ENCODE measurements around the gene RPS6KA5.

Gene RPS6KA5

GRCh38 chr14:90811641-90812040, 248.8 kb downstream of the RPS6KA5 start:
- H2AK5ac ChIP-seq (ENCODE audit: low read length), result no peak overlapping the region
- no peak overlapping the region for H4K8ac ChIP-seq (ENCODE audit: low read depth, low read length)
- no peak overlapping the region for H2BK5ac ChIP-seq (ENCODE audit: low read depth, low read length, poor library complexity)
- H3K18ac ChIP-seq (ENCODE audit: low read length), result peak overlapping the region; percentile 33
- H3K9ac ChIP-seq (ENCODE audit: low read length), result no peak overlapping the region
- no peak overlapping the region for H2AFZ ChIP-seq (ENCODE audit: insufficient read depth, low read length, poor library complexity)
- WGBS (ENCODE audit: extremely low coverage, insufficient coverage, insufficient read length), result no CpG with 5 or more reads among the region's 10 CpGs
- peak overlapping the region; percentile 20 for H3K14ac ChIP-seq (ENCODE audit: low read length)
- H3K27me3 ChIP-seq (ENCODE audit: insufficient read depth, low read length), result no peaks in the 10 kb centered on the region
- H3K4me1 ChIP-seq (ENCODE audit: control insufficient read depth in 1 of 2, insufficient read depth in 2 of 2, low read length in 2 of 2), result peaks cover 27 to 40% of the 10 kb centered on the region in 2 experiments
- peaks cover 22% of the 10 kb centered on the region for H3K79me1 ChIP-seq (ENCODE audit: low read length)
- no peaks in the 10 kb centered on the region for H3K36me3 ChIP-seq (ENCODE audit: control insufficient read depth in 1 of 2, insufficient read depth in 2 of 2, low read length in 2 of 2)
- H3K4me2 ChIP-seq (ENCODE audit: low read length), result no peak overlapping the region
- no peak overlapping the region for H3K4me3 ChIP-seq (ENCODE audit: low read depth, low read length)
- peak overlapping the region; percentile 17 for H2BK12ac ChIP-seq (ENCODE audit: low read length)
- no peak overlapping the region for H4K91ac ChIP-seq (ENCODE audit: low read depth, low read length)
- no peak overlapping the region for H2BK120ac ChIP-seq (ENCODE audit: insufficient read depth, low read length, poor library complexity)
- peak overlapping the region; percentile 43 for H3K4ac ChIP-seq (ENCODE audit: low read depth, low read length)
- H4K12ac ChIP-seq (ENCODE audit: low read depth, low read length), result peak overlapping the region; percentile 43
- no peak overlapping the region for H3K23ac ChIP-seq (ENCODE audit: low read length)
- H3K9me3 ChIP-seq (ENCODE audit: insufficient read depth, low read depth, low read length), result no peaks in the 10 kb centered on the region
- no peak overlapping the region for H3K27ac ChIP-seq (ENCODE audit: low read depth, low read length)
- no peak for DNase-seq
- H3K79me2 ChIP-seq (ENCODE audit: control insufficient read depth, insufficient read depth, low read length, poor library complexity), result peaks cover 26% of the 10 kb centered on the region

- Histone ChIP-seq H3K27ac (ENCODE audit: low read depth, low read length) (no peak overlapping the region), H2BK12ac (ENCODE audit: low read length) (no peak overlapping the region), H3K9me3 (ENCODE audit: insufficient read depth, low read depth, low read length) (no peaks in the 10 kb centered on the region), H2AFZ (ENCODE audit: insufficient read depth, low read length, poor library complexity) (no peak overlapping the region), H2AK5ac (ENCODE audit: low read length) (no peak overlapping the region), H3K27me3 (ENCODE audit: insufficient read depth, low read length) (no peaks in the 10 kb centered on the region), H4K12ac (ENCODE audit: low read depth, low read length) (no peak overlapping the region), H4K91ac (ENCODE audit: low read depth, low read length) (peak overlapping the region; percentile 28), H2BK5ac (ENCODE audit: low read depth, low read length, poor library complexity) (no peak overlapping the region), H2BK120ac (ENCODE audit: insufficient read depth, low read length, poor library complexity) (no peak overlapping the region), H3K14ac (ENCODE audit: low read length) (no peak overlapping the region), H3K79me2 (ENCODE audit: control insufficient read depth, insufficient read depth, low read length, poor library complexity) (peaks cover 24% of the 10 kb centered on the region), H3K4ac (ENCODE audit: low read depth, low read length) (peak overlapping the region; percentile 9), H3K4me3 (ENCODE audit: low read depth, low read length) (no peak overlapping the region), H3K18ac (ENCODE audit: low read length) (peak overlapping the region; percentile 9), H3K36me3 (ENCODE audit: control insufficient read depth in 1 of 2, insufficient read depth in 2 of 2, low read length in 2 of 2) (no peaks in the 10 kb centered on the region), H3K79me1 (ENCODE audit: low read length) (peaks cover 19% of the 10 kb centered on the region), H3K9ac (ENCODE audit: low read length) (no peak overlapping the region), H3K23ac (ENCODE audit: low read length) (no peak overlapping the region), H3K4me1 (ENCODE audit: control insufficient read depth in 1 of 2, insufficient read depth in 2 of 2, low read length in 2 of 2) (peaks cover 31 to 42% of the 10 kb centered on the region in 2 experiments), H4K8ac (ENCODE audit: low read depth, low read length) (no peak overlapping the region), H3K4me2 (ENCODE audit: low read length) (no peak overlapping the region)
- DNase-seq, result no peak
- WGBS (ENCODE audit: extremely low coverage, insufficient coverage, insufficient read length), result no CpG with 5 or more reads among the region's 5 CpGs
Measured at GRCh38 chr14:90810806-90811205, 249.6 kb downstream of the RPS6KA5 start.

- H3K4ac ChIP-seq (ENCODE audit: low read depth, low read length), result peak overlapping the region; percentile 37
- H3K79me1 ChIP-seq (ENCODE audit: low read length), result peaks cover 19% of the 10 kb centered on the region
- no peak for DNase-seq
- no peak overlapping the region for H2BK5ac ChIP-seq (ENCODE audit: low read depth, low read length, poor library complexity)
- H2BK12ac ChIP-seq (ENCODE audit: low read length), result no peak overlapping the region
- H2AFZ ChIP-seq (ENCODE audit: insufficient read depth, low read length, poor library complexity), result no peak overlapping the region
- H3K27ac ChIP-seq (ENCODE audit: low read depth, low read length), result no peak overlapping the region
- H3K27me3 ChIP-seq (ENCODE audit: insufficient read depth, low read length), result no peaks in the 10 kb centered on the region
- no peak overlapping the region for H3K9ac ChIP-seq (ENCODE audit: low read length)
- H3K4me3 ChIP-seq (ENCODE audit: low read depth, low read length), result no peak overlapping the region
- no peak overlapping the region for H3K4me2 ChIP-seq (ENCODE audit: low read length)
- H3K4me1 ChIP-seq (ENCODE audit: control insufficient read depth in 1 of 2, insufficient read depth in 2 of 2, low read length in 2 of 2), result peaks cover 32 to 38% of the 10 kb centered on the region in 2 experiments
- peak overlapping the region; percentile 59 for H3K18ac ChIP-seq (ENCODE audit: low read length)
- WGBS (ENCODE audit: extremely low coverage, insufficient coverage, insufficient read length), result no CpG with 5 or more reads among the region's 7 CpGs
- H3K9me3 ChIP-seq (ENCODE audit: insufficient read depth, low read depth, low read length), result peaks cover 3% of the 10 kb centered on the region
- no peak overlapping the region for H3K23ac ChIP-seq (ENCODE audit: low read length)
- H4K12ac ChIP-seq (ENCODE audit: low read depth, low read length), result no peak overlapping the region
- H3K79me2 ChIP-seq (ENCODE audit: control insufficient read depth, insufficient read depth, low read length, poor library complexity), result peaks cover 19% of the 10 kb centered on the region
- H2AK5ac ChIP-seq (ENCODE audit: low read length), result no peak overlapping the region
- H3K36me3 ChIP-seq (ENCODE audit: control insufficient read depth in 1 of 2, insufficient read depth in 2 of 2, low read length in 2 of 2), result no peaks in the 10 kb centered on the region
- no peak overlapping the region for H4K8ac ChIP-seq (ENCODE audit: low read depth, low read length)
- no peak overlapping the region for H3K14ac ChIP-seq (ENCODE audit: low read length)
- no peak overlapping the region for H2BK120ac ChIP-seq (ENCODE audit: insufficient read depth, low read length, poor library complexity)
- H4K91ac ChIP-seq (ENCODE audit: low read depth, low read length), result no peak overlapping the region
Measured at GRCh38 chr14:90809530-90810312, 250.7 kb downstream of the RPS6KA5 start.

- no peak overlapping the region for H2AFZ ChIP-seq (ENCODE audit: insufficient read depth, low read length, poor library complexity)
- no peaks in the 10 kb centered on the region for H3K27me3 ChIP-seq (ENCODE audit: insufficient read depth, low read length)
- H4K12ac ChIP-seq (ENCODE audit: low read depth, low read length), result no peak overlapping the region
- peak in 1 of 2 donors; percentile 52 for DNase-seq
- H2AK5ac ChIP-seq (ENCODE audit: low read length), result no peak overlapping the region
- H3K14ac ChIP-seq (ENCODE audit: low read length), result no peak overlapping the region
- H4K8ac ChIP-seq (ENCODE audit: low read depth, low read length), result no peak overlapping the region
- peaks cover 24% of the 10 kb centered on the region for H3K79me2 ChIP-seq (ENCODE audit: control insufficient read depth, insufficient read depth, low read length, poor library complexity)
- H3K4me2 ChIP-seq (ENCODE audit: low read length), result no peak overlapping the region
- H3K4me3 ChIP-seq (ENCODE audit: low read depth, low read length), result no peak overlapping the region
- WGBS (ENCODE audit: extremely low coverage, insufficient coverage, insufficient read length), result no CpG with 5 or more reads among the region's 15 CpGs
- no peak overlapping the region for H2BK12ac ChIP-seq (ENCODE audit: low read length)
- no peak overlapping the region for H2BK5ac ChIP-seq (ENCODE audit: low read depth, low read length, poor library complexity)
- H3K9ac ChIP-seq (ENCODE audit: low read length), result no peak overlapping the region
- H2BK120ac ChIP-seq (ENCODE audit: insufficient read depth, low read length, poor library complexity), result no peak overlapping the region
- peaks cover 4% of the 10 kb centered on the region for H3K9me3 ChIP-seq (ENCODE audit: insufficient read depth, low read depth, low read length)
- peak overlapping the region; percentile 59 for H3K18ac ChIP-seq (ENCODE audit: low read length)
- no peaks in the 10 kb centered on the region for H3K36me3 ChIP-seq (ENCODE audit: control insufficient read depth in 1 of 2, insufficient read depth in 2 of 2, low read length in 2 of 2)
- no peak overlapping the region for H3K23ac ChIP-seq (ENCODE audit: low read length)
- no peak overlapping the region for H4K91ac ChIP-seq (ENCODE audit: low read depth, low read length)
- H3K4me1 ChIP-seq (ENCODE audit: control insufficient read depth in 1 of 2, insufficient read depth in 2 of 2, low read length in 2 of 2), result peaks cover 37 to 42% of the 10 kb centered on the region in 2 experiments
- H3K27ac ChIP-seq (ENCODE audit: low read depth, low read length), result no peak overlapping the region
- H3K4ac ChIP-seq (ENCODE audit: low read depth, low read length), result peak overlapping the region; percentile 7
- H3K79me1 ChIP-seq (ENCODE audit: low read length), result peaks cover 25% of the 10 kb centered on the region
Measured at GRCh38 chr14:90808759-90809529, 251.5 kb downstream of the RPS6KA5 start.
